ENCODE data around the gene MSI2.

MSI2 gene

DNA sequence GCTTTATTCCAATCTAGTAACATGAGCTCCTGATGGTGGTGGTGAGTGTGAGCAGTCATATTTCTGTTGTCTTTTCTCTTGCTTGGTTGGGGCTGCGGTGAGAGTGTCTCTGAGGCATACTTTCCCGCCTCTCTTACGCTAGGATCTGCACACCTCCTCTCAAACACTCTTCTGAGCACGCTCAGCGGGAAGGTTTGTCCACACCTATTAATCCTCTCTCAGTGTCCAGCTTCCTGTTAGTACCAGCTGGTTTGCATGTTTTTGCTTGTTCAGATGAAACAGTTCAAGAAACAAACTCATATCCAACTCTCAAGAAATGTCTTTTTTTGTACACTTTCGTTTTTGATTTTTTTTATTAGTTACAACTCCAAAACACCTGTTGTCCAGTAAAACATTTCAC lies 399.2 kb downstream of the MSI2 start:
- no peak for DNase-seq

DNA sequence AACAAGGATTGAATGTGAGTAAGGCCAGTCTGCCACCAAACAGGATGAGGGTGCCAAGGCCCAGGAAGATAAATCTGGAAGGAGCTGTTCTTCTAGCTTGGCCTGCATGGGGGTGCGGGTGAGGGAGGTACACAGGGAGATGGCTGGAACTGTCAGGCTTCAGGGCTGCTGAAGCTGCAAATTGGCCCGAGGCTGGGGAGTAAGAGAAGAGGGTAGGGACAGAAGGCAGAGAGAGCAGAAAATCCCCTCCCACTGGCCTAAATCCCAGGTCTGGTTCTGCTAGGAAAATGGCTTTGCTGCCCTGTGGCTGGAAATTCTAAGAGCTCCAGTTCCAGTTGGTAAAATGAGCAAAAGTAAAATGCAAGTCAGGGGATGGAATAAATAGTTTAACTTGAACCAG lies 400.9 kb downstream of the MSI2 start:
- no peak for DNase-seq

DNA sequence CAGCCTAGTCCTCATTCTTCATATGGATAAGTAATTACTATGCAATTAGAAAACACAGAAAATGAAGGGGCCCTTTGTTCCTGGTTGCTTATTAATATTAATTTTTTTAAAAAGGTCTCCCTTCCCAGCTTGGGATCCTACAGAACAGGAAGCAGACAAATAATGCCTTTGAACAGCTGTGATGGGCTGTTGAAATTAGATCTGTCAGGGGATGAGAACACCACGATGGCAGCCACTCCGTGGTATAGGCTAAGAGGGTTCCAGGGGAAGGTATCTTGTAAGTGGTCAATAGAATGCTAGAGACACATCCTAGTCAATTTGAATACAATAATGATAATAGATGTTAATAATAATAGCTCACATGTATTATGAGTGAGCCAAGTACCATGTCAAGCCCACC lies 405.7 kb downstream of the MSI2 start:
- no peak for DNase-seq

DNA sequence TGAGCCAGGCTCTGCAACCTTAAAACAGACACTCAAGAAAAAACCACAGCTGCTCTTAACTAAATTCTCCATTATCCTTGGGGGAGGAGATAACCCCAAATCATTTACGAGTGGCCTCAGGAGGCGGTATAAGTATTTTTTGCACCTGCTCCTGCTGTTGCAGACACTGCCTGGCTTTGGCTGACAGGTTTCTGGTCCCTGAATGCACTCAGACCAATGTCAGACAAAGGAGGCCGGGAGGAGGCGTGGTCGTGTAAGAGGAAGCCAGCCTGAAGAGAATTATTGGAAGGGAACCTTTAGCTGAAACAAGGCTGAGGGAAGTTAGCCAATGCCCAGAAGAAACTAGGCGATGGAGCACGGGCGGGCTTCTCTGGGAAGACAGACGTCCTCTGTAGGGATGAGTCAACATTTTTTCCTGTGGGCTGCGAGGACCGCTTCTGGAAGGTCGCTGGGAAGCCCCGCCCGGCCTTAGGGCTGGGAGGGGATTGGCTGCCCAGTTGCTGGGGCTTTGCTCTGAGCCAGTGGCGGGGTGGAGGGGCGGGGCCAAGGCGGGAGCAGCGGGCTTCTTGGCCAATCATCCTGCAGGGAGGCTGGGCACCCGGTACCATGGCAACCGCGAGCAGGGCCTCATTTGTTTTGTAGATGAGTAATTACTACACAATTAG lies 406.5 kb downstream of the MSI2 start:
- peak; percentile 99 for DNase-seq

DNA sequence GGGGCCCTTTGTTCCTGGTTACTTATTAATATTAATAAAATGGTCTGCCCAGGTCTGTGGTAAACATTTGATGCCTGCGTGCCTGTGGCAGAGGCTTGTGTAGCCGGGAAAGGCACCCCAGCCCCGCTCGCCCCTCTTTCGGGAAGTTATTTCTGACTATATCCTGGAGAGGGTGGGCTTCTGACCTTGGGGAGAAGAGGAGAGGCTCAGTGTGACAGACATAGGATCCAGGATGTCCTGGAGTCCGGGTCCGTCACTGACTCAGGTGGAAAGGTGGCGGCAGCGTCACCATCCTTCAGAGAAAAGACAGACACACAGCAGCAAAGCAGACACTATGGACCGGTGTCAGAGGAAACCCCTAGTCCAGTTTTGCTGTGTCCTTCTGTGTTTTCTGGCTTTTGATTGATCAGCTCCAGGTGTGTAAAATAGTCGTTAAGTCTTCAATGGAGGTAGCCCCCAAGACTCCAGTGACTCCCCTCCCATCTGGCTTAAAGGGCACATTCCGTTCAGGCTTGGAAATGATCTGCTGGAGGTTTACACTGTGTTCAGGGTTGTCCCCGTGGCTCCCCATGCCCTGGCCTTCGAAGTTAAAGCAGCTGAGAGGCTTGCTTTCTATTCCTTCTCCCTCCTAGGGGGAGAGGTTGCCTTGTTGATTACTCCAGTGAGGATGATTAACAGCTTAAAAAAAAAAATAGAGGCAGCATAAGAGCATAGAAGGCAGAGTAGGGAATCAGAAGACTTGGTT lies 407.2 kb downstream of the MSI2 start:
- DNase-seq, result no peak

DNA sequence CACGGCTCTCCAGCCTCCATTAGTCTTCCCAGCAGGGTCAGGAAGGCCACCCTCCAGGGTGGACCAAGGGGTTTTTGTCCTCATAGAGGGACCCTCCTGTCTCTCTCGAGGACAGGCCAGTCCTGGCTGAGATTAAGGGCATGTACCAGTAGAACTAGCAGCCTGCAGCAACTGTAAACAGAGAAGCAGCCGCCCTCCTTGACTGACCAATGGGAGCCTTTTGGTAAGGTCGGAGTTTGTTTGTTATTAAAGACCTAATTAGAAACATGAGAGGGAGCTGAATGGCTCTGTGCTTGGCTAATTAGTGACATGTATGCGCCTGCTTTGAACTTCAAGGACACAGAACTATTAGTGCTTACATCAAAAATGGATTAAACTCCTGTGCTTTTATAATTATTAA lies 408.8 kb downstream of the MSI2 start:
- no peak for DNase-seq

DNA sequence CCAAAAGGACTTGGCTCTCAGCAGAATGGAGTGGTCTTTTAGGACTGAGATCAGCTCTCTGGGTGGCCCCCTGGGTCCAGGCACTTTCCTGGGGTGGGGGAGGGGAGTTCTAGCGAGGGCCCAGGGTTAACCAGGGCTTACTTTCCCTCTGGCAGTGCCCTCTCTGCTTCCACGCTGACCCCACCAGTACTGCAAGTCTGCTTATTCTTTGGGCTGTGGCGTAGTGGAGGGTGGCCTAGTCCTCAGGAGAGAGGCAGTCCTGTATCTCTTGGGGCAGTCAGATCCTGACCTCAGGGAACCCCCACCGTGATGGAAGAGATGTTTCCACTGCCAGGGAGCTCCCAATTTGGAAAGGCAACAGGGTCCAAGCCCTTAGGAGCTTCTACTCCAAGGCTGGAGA lies 409.4 kb downstream of the MSI2 start:
- no peak for DNase-seq

DNA sequence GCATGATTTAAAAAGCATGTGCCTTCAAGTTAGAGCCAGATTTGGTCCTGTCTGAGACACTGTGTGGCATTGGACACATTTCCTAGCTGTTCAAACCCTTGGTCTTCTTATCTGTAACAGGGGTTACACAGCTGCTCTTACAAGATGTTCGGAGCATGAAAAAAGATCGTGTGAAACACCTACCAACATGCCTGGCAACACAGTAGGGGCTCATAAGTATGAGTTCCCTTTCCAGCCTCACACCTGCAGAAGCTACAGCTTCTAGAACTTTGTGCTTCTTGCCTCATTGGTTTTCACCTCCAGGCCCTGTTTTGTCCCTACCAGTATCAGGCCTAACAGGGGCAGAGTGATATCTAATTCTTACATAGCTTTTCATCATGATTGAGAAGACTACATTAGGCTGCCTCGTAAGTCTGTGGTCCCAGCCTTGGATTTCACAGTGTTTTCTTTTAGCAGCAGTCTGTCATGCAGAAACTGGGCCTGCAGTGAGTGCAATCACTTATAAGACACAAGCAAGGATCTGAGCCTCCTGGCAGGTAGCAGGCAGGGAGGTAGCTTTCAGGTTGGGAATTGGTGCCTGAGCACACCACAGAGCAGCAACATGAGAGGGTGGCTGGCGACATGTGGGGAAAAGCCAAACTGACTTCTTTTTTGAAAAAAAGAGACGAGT lies 410.0 kb downstream of the MSI2 start:
- DNase-seq, result no peak

DNA sequence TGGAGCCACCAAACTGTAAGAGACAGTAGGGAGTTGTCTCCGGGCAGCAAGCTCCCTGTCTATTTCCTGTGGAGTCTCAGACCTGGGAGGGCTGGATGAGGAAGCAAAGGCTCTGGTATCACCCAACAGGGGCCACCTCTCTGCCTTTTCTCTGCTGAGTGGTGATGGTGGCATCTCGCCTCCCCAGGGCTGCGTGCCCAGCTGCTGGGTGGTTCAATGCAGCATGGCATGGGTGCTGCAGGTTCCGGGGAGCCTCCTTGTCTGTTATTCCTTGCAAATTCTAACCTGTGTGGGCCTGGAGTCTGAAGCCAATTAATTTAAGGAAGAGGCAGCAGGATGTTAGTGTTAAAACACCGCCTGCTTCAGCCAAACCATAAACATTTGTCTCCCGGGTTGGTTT lies 410.6 kb downstream of the MSI2 start:
- DNase-seq, result no peak

DNA sequence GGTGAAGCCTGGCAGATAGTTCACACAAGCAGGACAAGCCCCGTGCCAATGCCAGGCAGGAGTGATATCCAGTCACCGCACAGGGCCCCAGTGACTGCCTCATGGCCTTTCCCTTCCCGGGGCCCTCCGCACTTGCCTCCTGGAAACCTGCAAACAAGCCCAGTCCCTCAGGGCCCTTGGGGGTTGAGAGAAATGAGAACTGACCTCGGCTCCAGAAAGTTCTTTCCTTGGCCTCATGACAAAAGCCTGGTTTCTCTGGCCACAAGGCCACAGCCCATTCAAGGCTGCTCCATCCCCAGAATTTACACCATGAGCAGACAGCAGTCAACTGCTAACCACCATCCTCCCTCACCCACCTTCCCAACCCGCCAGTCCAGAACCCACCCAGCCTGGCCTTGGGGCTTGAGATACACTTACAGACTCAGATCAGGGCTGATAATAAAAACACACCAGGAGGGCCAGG lies 411.2 kb downstream of the MSI2 start:
- DNase-seq, result no peak

DNA sequence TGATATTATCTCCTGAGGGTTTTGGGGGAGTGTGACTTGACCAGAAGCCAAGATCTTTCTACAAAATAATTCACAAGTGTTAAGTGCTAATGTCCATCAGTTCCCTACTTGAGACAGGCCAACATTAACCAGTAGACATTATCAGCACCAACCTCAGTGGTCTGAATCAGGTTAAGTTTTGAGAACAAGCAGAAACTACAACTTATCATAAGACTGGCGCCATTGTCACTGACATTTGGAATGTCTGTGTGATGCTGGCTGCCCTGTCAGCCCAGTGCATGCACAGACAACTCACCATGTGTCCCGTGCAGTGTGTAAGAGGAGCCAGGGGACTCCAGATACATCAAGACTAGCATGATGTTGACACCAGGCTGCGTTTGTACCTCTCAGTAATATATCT lies 412.0 kb downstream of the MSI2 start:
- no peak for DNase-seq

DNA sequence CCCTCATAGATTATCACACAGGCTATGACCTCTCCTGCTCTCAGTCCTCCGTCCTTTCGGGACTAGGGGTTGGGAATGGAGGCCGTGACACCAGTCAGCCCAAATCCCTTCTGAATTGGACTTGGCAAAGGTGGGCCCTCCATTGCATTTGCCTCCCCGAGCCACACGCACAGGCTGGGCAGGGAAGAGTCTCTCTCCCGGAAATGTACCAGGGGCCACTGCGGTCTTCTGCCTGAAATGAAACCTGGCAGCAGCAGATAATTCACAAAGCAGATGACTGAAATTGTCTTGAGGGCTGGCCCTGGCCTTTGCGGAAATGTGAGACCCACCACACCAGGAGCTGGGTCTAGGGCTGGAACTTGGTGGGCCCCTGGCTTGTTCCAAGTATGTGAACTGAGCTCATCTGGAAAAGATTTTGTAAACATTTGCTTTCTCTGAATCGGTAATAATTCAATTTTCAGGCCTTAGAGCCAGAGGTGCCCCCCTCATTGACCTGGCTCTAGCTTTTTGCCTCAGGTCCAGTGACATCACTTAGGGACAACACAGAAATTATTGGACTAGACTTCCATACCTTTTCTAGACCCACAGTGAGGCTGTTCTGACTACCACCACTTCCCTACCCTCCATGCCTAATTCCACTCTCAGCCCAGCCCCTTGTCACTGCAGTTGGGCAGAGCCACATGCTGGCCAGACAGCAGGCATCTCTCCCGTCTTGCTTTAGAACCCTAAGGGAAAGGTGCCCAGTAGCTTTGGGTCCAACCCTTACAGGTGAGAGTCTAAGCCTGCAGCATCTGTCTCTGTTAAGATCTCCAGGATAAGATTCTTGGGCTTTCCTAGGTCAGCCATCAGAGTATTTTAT lies 413.6 kb downstream of the MSI2 start:
- no peak for DNase-seq

DNA sequence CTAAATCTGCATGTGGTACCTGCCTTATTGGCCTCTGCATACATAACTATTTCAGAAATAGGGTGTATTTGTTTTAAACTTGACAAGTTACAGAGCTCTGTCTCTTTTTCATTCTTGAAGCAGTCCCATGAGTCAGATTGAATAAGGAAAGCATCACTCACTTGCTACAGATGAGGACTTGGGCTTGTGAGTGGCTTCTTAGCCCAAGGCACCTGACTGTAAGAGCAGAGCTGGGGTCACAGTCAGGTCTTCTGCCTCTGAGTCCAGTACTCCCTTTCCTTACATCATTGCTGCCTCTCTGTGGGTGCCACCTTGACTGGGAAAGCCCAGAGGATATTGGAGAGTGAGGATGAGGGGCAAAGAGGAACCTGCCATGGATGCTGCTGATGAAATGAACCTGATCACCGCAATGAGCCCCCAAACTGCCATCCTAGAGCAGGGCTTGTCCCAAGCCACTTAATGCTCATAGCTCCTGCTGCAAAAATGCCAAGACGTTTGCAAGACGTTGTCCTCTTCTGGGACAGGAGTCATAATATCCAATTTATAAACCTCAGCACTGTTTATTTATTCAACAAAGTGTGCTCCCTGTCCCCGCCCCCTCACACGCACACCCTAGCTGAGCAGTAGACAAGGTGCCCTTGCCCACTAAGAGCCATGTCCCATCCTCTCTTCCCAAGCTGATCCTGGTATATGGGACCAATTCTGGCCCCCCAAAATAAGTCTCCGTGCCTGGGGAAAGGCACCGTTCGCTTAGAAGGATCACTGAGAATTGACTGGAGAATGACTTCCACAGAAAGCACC lies 414.6 kb downstream of the MSI2 start:
- no peak for DNase-seq

DNA sequence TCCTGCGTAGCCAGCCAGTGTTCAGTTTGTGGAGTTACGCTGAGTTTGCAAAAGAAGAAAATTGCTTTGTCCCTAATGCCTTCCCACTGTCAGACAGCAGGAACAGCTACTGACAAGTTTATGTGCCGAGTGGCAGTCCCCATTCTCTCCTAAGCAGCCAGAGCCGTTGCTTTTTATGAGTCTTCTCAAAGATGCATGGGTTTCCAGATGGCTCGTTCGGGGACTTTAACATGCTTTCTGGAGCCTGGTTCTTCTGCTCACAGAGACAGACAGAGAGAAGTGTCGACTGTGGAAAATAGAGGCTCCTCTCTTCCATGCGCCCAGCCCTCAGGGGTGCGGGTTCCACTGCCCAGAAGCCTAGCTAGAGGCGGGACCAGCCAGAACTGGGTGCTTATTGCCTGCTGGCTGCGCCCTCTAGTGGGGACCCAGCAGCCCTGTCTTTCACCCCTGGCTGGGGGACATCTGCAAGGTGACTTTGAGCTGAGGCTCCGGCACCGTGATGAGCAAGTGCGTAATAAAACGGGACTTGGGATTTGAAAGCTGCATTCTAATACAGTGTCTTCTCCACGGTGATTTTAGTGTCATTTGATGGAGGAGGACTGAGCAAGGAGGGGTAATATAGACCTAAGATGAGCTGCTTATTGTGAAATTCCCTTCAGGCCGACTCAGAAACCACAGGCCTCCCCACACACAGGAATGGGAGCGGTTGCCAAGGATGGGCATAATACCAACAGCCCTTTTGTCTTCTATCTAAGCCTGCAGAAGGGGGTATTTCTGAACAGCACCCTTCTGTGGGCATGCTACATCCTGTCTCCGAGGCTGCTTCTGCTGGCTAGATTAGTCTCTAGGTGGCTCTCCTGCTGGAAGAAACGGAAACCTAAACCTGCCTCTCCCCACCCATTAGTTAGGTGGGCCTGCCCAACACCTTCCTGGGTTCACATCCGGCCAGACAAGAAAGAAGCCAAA lies 415.6 kb downstream of the MSI2 start:
- DNase-seq, result peak; percentile 82

DNA sequence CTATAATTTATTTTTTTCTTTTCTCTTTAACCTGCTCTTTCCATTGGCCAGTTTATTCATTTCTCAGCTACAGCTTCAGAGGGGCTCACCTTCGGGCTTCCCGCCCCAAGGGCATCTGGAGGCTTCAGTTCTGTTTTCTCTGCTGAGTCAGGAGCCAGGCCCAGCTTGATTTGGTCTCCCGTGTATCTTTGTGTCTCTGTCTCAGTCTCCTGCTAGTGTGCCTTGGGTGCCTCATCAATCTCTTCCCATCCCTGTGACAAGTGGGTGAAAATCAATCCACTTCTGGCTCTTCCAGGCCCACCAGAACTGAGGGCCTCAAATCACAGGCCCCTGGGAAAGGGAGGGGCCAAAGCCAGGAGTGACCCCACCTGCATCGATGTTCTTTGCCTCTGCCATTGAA lies 416.6 kb downstream of the MSI2 start:
- no peak for DNase-seq

DNA sequence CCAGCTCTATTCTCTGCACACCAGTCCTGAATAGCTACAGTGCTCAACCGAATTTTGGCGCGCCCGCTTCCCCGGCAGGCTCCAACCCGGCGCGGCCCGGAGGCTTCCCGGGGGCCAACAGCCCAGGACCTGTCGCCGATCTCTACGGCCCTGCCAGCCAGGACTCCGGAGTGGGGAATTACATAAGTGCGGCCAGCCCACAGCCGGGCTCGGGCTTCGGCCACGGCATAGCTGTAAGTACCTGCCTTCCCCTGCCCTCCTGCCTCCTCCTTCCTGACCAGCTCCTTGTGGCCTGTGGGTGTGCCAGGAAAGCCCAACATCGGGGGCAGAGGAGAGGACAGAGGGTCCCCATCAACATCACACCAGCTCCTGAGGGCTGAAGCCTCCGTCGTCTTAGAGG lies 418.6 kb downstream of the MSI2 start:
- DNase-seq, result no peak

DNA sequence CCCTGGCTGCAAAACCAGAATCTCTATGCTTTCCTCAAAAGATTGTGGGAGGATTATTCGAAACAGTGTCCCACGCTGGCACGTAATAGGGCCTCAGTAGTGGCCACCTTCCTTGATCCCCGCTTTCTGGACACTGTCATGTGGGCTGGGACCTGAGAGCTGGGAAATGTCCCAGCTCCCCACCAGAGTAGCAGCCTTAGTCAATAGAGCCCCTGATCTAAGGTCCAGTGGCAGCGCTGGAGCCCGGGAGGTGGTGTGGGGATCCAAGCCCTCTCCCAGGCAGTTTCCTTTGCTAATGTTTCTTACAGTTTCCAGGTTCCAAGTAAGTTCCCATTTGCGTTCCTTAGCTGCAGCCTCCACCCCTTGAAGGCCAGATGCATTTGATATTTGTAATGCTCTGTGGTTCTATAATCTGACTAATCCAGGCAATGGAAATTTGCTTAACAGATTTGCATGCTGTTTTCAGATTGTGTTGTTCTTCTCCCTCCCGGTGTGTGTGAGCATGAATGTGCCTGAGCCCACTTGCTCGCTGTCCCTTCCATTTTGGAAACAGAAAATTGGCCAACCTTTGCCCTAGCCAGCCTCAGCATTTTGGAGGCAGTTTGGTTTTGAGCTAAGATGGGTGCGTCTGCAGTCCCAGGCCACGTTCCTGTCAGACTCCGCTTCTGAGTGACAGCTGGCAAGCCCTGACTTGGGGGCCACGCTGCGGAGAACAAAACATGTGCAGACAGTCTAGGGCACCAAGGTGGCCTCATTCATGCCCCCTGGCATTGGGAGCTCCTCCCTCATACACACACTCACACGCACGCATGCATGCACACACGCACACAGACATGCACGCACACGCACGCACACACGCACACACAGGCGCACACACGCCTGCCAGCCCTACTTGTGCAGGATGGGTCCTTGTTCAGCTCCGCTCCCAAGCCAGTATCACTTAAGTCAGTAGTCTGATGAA lies 419.4 kb downstream of the MSI2 start:
- DNase-seq, result no peak

DNA sequence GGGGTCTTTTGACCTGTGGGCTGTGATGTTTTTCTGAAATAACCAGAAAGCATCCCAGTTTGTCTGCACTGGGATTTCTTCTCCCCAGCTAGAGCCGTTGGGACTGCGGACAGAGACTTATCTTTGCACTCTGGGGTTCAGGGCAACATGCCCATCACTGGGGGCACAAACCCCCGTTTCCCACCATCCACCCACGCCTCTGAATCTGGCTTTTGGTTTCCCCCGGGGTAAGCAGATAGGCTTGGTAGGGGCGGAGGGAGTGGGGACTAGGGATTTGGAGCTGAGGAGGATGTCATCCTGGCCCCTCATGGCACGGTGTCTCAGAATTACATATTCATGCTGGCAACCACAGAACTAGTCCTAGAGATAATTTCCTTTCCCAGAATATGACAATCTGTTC lies 420.2 kb downstream of the MSI2 start:
- DNase-seq, result no peak

DNA sequence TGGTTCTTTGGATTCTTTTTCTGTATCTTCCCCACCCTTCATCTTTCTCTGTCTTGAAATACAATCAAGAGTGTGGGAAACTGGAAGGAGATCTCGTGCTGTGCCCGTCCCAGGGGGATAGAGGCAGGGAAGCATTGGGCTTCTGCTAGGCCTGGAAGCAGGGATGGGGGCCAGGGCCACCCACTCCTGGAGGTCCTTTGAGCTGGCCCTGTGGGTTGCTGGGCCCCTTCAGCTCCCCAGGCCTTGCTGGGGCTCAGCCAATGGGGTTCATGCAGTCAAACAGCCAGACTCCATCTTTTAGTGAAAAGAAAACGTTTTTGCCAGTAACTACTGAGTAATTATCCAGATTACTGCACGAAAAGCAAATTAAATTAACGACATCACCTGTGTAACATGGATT lies 421.0 kb downstream of the MSI2 start:
- DNase-seq, result no peak

DNA sequence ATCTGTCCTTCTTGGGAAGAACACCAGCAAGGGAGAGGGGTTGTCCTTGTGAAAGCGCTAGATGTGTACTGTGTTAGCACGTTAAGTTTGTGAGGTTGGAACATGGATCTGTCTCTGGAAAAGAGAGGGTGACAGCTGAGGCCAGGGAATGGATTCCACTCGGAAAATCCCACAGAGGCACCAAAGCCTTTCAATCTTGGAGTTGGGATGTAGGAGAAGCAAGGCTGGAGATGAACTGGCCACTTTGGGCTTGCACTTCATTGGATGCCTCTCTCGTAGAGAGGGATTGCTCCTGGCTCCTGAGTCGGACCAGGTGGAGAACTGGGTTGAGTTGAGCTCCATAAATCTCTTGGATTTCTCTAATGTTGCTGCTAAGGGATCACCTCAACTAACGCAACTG lies 421.5 kb downstream of the MSI2 start:
- no peak for DNase-seq
